ENCODE data around the gene KLF3.
A peak's percentile ranks its signal among the peaks of the same experiment; 100 is the strongest.

Gene KLF3

DNA sequence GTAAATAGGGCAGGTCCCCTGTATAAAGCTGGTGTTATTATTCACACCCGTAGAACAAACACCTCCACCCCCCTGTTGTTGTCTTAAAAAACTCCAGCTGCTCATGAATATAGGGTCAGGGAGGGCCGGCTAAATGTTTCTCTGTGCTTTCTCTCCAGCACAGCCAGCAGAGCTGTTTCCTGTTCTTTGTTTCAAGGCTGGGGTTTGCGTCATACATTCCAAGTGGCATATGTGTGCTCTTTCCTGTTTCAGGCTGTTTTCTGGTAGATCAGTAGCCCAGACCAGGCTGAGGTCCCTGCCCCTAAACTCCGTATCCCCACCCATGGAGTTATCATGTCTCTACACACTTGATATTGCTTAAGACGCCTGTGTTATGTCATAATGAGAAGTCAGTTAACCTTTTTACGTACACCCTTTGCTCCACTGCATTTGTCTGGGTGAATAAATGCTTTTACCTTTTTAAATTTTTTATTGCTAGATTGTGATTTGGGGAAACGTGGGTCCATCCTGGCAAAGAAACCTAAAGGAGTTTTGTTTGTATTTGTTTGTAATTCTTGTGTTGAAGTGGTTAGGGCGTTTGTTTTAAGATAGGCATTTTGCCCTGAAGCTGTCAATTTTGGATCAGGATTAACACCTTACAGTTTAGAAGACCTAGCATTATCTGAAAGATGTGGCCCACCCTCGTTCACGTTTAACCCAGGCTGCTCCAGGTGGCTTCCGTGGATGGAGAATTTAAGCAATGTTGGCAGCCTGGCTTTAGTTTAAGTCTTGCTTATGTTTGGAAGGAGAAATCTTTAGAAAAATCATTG is 3.3 kb downstream of the KLF3 start (continued):
- TF ChIP-seq ZSCAN16 (tag by site-specific recombination; IDR thresholded peaks at IDR 0.05) (no peak), KLF1 (tag by site-specific recombination; IDR thresholded peaks at IDR 0.05) (peak; percentile 91), ZNF626 (tag by site-specific recombination; IDR thresholded peaks at IDR 0.05) (no peak), GLIS2 (tag by site-specific recombination; IDR thresholded peaks at IDR 0.05) (0 out of 2 replicates have a peak, but pooled peaks have one; percentile 19), ZNF530 (tag by site-specific recombination; IDR thresholded peaks at IDR 0.05; ENCODE audit: low read depth) (no peak), YY1 (tag by site-specific recombination; IDR thresholded peaks at IDR 0.05) (no peak), ZNF610 (tag by site-specific recombination; IDR thresholded peaks at IDR 0.05; ENCODE audit: borderline replicate concordance) (no peak), ZFP69B (tag by site-specific recombination; IDR thresholded peaks at IDR 0.05) (peak; percentile 52), ZNF629 (tag by site-specific recombination; IDR thresholded peaks at IDR 0.05) (peak; percentile 96), ZNF324 (tag by site-specific recombination; IDR thresholded peaks at IDR 0.05) (0 out of 2 replicates have a peak, but pooled peaks have one; percentile 14), OSR2 (tag by site-specific recombination; IDR thresholded peaks at IDR 0.05) (peak; percentile 42; the same call in 1 of the 2 replicates), ZNF670 (tag by site-specific recombination; IDR thresholded peaks at IDR 0.05; ENCODE audit: low read depth) (no peak), GLIS1 (tag by site-specific recombination; IDR thresholded peaks at IDR 0.05) (0 out of 2 replicates have a peak, but pooled peaks have one; percentile 14), ZBTB17 (tag by site-specific recombination; IDR thresholded peaks at IDR 0.05) (peak; percentile 82), SCRT1 (tag by site-specific recombination; IDR thresholded peaks at IDR 0.05; ENCODE audit: borderline replicate concordance) (no peak), ZNF76 (tag by site-specific recombination; IDR thresholded peaks at IDR 0.05; ENCODE audit: borderline replicate concordance, low read depth) (no peak), PRDM1 (tag by site-specific recombination; IDR thresholded peaks at IDR 0.05) (0 out of 2 replicates have a peak, but pooled peaks have one; percentile 33), ZFP41 (tag by site-specific recombination; IDR thresholded peaks at IDR 0.05; ENCODE audit: borderline replicate concordance) (no peak), ZNF133 (tag by site-specific recombination; IDR thresholded peaks at IDR 0.05) (no peak), ZNF121 (tag by site-specific recombination; IDR thresholded peaks at IDR 0.05) (no peak), ZNF404 (tag by site-specific recombination; IDR thresholded peaks at IDR 0.05) (no peak), ZNF19 (tag by site-specific recombination; IDR thresholded peaks at IDR 0.05; ENCODE audit: low read depth) (no peak), KLF7 (tag by site-specific recombination; IDR thresholded peaks at IDR 0.05; ENCODE audit: borderline replicate concordance) (no peak), BCL11B (tag by site-specific recombination; IDR thresholded peaks at IDR 0.05; ENCODE audit: low read depth) (no peak), ZNF302 (tag by site-specific recombination; IDR thresholded peaks at IDR 0.05; ENCODE audit: low read depth) (no peak), OVOL3 (tag by site-specific recombination; IDR thresholded peaks at IDR 0.05) (no peak), ZNF132 (tag by site-specific recombination; IDR thresholded peaks at IDR 0.05; ENCODE audit: borderline replicate concordance) (no peak)
- TF ChIP-seq, protein P1, sequence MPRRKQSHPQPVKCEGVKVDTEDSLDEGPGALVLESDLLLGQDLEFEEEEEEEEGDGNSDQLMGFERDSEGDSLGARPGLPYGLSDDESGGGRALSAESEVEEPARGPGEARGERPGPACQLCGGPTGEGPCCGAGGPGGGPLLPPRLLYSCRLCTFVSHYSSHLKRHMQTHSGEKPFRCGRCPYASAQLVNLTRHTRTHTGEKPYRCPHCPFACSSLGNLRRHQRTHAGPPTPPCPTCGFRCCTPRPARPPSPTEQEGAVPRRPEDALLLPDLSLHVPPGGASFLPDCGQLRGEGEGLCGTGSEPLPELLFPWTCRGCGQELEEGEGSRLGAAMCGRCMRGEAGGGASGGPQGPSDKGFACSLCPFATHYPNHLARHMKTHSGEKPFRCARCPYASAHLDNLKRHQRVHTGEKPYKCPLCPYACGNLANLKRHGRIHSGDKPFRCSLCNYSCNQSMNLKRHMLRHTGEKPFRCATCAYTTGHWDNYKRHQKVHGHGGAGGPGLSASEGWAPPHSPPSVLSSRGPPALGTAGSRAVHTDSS (tag by site-specific recombination; IDR thresholded peaks at IDR 0.05) = no peak
- TF ChIP-seq, protein P2, sequence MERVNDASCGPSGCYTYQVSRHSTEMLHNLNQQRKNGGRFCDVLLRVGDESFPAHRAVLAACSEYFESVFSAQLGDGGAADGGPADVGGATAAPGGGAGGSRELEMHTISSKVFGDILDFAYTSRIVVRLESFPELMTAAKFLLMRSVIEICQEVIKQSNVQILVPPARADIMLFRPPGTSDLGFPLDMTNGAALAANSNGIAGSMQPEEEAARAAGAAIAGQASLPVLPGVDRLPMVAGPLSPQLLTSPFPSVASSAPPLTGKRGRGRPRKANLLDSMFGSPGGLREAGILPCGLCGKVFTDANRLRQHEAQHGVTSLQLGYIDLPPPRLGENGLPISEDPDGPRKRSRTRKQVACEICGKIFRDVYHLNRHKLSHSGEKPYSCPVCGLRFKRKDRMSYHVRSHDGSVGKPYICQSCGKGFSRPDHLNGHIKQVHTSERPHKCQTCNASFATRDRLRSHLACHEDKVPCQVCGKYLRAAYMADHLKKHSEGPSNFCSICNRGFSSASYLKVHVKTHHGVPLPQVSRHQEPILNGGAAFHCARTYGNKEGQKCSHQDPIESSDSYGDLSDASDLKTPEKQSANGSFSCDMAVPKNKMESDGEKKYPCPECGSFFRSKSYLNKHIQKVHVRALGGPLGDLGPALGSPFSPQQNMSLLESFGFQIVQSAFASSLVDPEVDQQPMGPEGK (tag by site-specific recombination; IDR thresholded peaks at IDR 0.05) = peak; percentile 54
- TF ChIP-seq, protein P3, sequence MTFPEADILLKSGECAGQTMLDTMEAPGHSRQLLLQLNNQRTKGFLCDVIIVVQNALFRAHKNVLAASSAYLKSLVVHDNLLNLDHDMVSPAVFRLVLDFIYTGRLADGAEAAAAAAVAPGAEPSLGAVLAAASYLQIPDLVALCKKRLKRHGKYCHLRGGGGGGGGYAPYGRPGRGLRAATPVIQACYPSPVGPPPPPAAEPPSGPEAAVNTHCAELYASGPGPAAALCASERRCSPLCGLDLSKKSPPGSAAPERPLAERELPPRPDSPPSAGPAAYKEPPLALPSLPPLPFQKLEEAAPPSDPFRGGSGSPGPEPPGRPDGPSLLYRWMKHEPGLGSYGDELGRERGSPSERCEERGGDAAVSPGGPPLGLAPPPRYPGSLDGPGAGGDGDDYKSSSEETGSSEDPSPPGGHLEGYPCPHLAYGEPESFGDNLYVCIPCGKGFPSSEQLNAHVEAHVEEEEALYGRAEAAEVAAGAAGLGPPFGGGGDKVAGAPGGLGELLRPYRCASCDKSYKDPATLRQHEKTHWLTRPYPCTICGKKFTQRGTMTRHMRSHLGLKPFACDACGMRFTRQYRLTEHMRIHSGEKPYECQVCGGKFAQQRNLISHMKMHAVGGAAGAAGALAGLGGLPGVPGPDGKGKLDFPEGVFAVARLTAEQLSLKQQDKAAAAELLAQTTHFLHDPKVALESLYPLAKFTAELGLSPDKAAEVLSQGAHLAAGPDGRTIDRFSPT (tag by site-specific recombination; IDR thresholded peaks at IDR 0.05) = no peak
- TF ChIP-seq, protein P4, sequence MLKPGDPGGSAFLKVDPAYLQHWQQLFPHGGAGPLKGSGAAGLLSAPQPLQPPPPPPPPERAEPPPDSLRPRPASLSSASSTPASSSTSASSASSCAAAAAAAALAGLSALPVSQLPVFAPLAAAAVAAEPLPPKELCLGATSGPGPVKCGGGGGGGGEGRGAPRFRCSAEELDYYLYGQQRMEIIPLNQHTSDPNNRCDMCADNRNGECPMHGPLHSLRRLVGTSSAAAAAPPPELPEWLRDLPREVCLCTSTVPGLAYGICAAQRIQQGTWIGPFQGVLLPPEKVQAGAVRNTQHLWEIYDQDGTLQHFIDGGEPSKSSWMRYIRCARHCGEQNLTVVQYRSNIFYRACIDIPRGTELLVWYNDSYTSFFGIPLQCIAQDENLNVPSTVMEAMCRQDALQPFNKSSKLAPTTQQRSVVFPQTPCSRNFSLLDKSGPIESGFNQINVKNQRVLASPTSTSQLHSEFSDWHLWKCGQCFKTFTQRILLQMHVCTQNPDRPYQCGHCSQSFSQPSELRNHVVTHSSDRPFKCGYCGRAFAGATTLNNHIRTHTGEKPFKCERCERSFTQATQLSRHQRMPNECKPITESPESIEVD (tag by site-specific recombination; IDR thresholded peaks at IDR 0.05) = no peak
- TF ChIP-seq, protein P5, sequence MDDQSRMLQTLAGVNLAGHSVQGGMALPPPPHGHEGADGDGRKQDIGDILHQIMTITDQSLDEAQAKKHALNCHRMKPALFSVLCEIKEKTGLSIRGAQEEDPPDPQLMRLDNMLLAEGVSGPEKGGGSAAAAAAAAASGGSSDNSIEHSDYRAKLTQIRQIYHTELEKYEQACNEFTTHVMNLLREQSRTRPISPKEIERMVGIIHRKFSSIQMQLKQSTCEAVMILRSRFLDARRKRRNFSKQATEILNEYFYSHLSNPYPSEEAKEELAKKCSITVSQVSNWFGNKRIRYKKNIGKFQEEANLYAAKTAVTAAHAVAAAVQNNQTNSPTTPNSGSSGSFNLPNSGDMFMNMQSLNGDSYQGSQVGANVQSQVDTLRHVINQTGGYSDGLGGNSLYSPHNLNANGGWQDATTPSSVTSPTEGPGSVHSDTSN (CRISPR knock-in tag; IDR thresholded peaks at IDR 0.05) = no peak
